ENCODE data around the gene TVP23B.
"Not testable (repeated sequence)": the region's sequence is repeated elsewhere in the genome, so short reads cannot be mapped to it uniquely, and the experiment has no call there.

TVP23B gene

DNA sequence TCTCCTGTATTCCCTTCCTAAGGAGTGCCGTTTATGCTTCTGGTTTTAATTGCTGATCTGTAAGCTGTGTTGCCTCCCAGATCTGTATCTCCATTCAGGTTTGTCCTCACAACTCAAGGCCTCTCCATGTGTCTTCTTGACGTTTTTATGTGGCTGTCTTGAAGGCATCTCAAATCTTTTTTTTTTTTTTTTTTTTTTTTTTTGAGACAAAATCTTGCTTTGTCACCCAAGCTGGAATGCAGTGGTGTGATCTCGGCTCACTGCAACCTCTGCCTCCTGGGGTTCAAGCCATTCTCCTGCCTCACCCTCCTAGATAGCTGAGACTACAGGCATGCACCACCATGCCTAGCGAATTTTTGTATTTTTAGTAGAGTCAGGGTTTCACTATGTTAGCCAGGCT is 13.9 kb downstream of the TVP23B start:
- FAIRE-seq, result not testable (repeated sequence)

DNA sequence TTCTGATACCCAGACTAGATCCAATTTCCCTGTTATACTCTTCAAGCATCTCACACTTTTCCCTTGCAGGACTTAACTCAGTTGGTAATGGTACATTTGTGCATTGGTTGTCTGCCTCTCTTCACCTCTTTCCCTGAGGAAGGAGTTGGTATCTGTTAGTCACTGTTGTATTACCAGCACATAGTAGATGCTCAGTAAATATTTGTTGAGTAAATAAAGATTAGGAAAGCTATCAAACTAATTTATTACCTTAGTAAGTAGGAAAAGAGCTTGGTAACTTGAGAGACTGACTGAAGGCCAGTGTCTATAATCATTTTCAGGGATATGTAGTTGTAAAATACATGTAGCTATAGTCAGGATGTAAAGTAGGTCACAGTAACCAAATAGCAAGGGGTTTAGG is 15.9 kb downstream of the TVP23B start:
- not testable (repeated sequence) for FAIRE-seq

DNA sequence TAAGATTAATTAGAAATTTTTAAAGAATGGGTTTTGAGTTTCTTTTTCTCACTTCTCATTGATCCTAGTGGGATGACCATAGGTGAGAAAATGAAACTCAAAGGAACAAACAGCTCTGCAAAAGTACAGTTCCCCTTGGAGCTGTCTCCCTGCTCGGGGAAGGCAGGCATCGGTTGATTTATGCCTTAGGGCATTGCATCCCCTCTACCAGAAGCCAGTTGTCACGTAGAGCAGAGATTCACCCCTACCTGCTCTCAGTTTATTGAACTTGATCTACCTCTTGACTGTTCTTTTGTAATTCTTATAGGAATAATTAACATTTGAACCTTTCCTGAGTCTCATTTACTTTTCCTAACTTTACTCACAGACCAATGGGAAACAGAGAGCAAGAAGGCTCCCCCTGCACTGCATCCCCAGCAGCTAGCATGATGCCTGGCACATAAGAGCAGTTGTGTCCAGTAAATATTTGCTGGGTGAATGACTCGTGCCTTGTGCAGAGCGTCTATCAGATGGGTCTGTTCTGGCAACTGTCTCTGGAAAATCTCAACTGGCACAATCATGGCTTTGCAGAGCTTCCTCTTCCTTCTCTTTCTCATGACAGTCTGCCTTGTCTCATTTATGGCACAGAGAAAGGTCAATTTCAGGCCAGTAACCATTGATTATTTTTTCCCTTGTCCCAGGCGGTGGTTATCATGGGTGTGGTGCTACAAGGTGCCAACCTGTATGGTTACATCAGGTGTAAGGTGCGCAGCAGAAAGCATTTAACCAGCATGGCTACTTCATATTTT is 22.7 kb downstream of the TVP23B start:
- FAIRE-seq, result not testable (repeated sequence)

DNA sequence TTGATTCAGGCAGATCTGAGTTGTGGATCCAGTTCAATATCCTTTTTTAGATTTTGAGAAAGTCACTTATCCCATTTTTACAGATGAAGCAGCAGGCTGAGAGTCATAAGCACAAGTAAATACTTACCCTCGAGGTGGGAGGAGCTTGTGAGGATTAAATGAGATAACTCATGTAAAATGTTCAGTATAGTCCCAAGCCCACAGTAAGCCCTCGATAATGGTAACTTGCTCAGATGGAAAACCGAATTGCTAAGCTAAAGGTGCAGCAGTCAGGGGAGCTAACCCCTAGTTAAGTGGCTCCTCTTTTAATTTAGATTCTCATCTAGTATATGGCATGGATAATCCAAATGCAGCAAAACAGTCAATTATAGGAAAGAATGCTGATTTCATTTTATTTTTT is 34.9 kb downstream of the TVP23B start:
- not testable (repeated sequence) for FAIRE-seq

DNA sequence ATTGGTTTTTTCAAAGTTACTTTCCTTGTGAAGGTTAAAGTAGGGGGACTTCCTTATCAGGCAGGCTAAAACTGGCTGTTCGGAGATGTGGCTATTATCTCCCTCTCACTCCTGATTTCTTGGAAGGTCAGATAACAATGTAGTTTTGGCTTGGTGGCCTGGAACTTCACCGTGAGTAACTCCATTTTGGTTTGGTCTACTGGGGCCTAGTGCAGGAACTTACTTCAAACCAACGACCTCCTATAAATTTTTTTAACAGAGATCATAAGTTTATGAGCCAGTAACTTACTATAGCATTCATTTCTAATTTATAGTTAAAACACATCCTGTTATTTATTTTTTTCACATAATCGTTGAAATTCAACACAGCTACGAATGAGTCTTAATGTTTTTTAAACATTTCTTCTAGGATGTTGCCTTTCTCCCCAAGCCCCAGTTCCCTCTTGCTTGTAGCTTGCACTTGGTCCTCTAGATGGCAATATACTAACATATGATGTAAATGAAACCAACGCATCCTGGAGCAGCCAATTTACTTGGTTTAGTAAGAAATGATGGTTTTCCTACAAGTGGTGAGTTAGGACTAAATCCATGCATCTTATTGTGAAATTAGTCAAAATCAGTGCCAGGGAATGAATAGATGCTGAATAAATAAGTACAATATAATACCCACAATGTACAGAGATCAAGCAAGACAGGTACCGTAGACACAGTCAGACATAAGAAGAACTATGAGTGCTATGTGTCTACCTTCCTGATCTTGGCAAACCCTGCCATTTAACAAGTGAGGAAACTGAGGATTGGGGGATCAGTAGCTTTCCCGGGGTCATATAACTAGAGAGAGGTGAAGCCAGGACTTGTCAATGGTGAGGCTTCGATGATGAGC is 35.7 kb downstream of the TVP23B start:
- FAIRE-seq, result peak; percentile 98

DNA sequence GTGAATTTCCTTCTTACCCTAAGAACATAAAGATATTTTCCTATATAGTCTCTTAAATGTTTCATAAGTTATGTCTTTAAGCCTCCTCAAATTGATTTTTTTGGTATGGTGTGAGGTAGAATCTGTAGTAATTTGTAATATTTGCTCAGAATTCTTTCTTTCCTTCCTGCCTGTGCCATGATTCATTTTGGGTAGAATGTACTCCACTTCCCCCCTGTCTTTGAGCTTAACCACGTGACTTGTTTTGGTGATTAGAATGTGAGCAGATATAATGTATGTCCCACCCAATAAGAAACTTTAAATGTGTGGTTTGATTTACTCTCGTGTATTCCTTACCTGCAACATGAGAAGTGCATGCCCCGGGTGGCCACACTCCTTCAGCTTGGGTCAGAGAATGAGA is 40.4 kb downstream of the TVP23B start:
- FAIRE-seq, result not testable (repeated sequence)

DNA sequence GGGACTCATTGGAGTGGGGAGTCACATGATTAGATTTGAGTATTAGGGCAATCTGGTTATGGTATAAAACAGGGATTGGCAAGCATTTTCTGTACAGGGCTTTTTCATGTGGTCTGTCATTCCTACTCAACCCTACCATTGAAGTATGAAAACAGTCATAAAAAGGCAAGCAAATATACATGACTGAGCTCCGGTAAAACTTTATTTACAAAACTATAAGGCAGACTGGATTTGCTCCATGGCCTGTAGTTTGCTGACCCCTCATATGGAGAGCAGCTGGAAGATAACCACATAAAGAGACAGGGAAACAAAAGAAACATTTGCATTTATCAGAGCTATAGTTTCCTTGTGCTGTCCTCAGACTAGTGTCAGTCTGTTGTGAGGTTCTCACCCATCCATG is 46.6 kb downstream of the TVP23B start:
- FAIRE-seq, result not testable (repeated sequence)

DNA sequence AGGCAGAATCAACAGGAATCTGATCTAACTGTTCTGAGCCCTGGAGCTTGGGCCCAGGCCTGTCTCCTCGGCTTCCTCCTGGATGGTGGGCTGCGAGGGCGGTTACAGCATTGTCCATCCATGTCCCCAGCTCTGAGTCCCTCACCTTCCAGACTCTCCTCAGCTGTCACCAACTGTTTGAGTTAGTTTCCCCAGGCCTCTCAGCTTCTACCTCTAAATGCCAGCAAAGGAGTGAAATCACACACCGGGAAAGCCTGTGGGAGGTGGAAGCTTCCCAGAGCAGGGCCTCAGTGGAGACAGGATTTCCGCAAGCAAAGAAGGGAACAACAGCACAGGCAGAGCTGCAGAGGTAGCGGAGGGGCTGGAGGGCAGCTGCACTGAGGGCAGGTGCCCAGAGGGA is 67.5 kb downstream of the TVP23B start:
- FAIRE-seq, result no peak

DNA sequence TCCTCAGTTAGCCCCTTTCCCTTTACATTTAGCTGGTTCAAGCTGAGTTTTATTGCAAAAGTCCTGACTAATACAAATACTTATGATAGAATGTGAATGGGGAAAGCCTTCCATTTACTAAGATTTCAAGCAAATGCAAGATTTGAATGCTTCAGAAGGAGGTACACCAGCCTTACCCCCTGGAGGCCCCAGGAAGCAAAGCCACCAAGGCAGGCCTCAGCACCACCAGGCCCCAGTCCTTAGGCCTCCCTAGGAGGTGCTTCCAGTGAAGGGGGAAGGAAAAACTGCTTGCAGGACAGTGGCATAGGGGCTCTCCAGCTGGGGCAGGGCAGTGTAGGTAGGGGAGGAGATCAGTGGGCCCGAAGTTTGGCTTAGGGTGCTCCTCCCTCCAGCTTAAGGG is 69.7 kb downstream of the TVP23B start:
- no peak for FAIRE-seq

DNA sequence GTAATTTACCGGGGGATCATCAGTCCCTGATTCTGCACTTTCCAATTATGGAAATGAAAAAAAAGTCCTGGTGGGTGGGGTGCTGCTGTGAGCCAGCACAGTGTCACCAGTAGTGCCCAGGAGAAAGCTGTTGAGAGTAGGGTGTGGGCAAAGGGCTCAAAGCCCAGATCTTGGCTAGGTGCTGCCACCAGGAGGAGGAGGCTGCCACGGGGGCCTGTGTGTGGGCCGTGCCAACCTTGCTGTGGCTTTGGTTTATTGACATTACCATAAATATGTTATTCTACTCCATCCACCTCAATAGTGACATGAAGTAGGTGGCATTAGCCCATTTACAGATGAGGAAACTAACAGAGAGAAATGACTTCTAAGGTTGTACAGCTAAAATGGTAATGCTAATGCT is 70.2 kb downstream of the TVP23B start:
- FAIRE-seq, result no peak

DNA sequence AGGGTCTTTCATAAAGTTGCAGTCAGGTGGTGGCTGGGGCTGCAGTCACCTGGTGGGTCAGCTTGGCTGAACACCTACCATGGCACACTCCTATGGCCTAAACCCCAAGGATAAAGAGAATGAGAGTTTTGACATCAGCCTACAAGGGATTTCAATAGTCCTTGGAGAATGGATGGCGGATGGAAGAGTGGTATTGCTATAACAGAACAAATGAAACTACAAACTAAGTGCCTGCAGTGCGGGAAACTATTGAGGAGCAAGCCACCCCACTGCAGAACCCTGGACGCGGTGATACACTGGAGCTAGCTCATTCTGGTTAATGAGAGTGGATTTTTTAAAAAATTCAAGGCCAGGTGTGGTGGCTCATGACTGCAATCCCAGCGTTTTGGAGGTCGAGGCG is 74.0 kb downstream of the TVP23B start:
- no peak for FAIRE-seq

DNA sequence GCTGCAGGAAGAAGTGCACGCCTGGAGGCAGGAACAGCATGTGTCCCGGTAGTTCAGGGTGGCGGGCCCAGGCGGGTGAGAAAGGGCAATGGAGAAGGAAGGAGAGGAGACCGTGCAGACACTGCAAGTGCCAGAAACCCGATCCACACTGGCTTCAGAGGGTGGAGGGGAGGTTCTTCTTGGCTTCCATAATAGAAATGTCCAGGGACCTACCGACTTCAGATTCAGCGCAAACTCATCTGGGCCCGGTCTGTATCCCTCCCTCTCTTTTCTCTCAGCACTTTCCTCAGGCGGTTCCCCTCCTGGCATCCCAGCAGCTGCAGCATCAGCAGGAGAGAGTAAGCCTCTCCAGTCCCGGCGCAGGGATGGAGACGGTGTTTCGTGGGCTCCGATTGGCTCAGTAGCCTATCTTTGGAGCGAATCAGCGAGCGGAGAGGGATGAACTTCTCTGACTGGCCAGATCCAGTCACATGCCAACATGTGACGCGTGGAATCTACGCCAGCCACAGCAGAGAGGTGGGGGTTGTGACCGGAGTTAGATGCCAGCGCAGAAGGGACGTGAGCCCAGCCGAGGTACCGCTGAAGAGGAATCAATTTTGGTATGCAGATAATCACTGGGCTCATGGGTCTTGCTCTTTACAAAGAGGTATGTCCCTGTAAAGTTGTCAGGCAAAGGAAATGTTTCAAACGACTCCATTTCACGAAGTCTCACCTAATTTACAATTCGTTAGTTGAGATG is 75.0 kb downstream of the TVP23B start:
- peak; percentile 93 for FAIRE-seq
